GM18909 (cell line): ENCODE data around the gene PCED1B.
"Not testable (repeated sequence)": the region's sequence is repeated elsewhere in the genome, so short reads cannot be mapped to it uniquely, and the experiment has no call there.

Experiments
- ATAC-seq: cut with Tn5 transposase; IDR thresholded peaks from one replicate; pipeline ENCODE4 v1.9.1; 2021; ENCODE audit warnings: mild to moderate bottlenecking; ENCODE audit not compliant: unreplicated experiment, poor library complexity

PCED1B gene

DNA sequence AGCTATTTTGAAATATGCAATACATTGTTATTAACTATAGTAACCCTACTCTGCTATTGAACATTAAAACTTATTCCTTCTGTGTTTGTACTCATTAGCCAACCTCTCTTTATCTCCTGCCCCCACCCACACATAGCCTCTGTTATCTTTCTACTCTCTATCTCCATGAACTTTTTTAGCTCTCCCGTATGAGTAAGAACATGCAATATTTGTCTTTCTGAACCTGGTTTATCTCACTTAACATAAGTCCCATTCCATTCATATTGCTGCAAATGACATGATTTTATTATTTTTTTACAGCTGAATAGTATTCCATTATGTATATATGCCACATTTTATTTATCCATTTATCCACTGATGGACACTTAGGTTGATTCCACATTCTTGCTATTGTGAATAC, 79.4 kb downstream of the PCED1B start:
- no peak for ATAC-seq

DNA sequence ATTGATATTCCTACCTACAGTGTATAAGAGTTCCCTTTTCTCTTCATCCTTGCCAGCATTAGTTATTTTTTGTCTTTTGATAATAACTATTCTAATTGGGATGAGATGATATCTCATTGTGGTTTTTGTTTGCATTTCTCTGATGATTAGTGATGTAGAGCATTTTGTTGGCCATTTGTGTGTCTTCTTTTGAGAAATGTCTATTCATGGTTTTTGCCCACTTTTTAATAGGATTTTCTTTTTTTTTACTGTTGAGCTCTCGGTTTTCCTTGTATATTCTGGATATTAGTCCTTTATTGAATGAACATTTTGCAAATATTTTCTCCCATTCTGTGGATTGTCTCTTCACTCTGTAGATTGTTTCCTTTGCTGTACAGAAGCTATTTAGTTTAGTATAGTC, 79.9 kb downstream of the PCED1B start:
- ATAC-seq, result no peak

DNA sequence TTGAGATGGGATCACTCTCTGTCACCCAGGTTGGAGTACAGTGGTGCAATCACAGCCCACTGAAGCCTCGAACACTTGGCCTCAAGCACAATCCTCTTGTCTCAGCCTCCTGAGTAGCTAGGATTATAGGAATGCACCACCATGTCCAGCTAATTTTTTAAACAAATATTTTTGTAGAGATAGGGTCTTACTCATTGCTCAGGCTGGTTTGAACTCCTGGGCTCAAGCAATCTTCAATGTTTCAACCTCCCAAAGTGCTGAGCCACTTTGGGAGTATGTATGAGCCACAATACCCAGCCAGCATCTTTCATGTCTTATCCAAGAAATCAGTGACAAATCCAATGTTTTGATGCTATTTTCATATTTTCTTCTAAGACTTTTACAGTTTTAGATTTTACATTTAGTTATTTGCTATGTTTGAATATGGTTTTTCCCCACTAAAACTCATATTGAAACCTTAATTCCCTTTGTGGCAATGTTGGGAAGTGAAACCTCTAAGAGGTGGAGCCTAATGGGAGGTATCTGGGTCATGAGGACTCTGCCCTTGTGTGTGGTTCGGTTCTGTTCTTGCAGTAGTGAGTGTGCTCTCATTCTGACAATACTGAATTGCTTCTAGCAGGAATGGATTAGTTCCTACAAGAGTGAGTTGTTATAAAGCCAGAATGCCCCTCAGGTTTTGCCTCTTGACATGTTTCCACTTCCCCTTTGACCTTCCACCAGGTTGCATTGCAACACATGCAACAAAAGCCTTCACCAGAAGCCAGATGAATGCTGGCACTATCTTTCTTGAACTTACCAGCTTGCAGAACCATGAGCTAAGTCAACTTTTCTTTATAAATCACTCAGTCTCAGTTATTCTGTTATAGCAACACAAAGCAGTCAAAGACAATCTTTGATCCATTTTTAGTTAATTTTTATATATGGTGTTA, 81.2 kb downstream of the PCED1B start:
- ATAC-seq, result no peak

DNA sequence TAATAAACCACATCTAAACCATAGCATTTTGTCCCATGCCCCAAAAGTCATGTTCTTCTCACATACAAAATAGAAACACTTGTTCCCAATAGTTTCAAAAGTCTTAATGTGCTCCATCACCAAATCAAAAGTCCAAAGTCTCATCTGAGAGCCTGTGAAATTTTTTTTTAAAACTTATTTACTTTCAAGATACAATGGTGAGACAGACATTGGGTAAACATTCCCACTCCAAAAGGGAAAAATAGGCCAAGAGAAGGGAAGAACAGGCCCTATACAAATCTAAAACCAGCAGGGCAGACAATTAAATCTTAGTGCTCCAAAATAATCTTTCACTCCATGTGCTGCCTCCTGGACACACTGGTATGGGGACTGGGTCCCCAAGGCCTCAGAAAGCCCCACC, 84.7 kb downstream of the PCED1B start:
- no peak for ATAC-seq

DNA sequence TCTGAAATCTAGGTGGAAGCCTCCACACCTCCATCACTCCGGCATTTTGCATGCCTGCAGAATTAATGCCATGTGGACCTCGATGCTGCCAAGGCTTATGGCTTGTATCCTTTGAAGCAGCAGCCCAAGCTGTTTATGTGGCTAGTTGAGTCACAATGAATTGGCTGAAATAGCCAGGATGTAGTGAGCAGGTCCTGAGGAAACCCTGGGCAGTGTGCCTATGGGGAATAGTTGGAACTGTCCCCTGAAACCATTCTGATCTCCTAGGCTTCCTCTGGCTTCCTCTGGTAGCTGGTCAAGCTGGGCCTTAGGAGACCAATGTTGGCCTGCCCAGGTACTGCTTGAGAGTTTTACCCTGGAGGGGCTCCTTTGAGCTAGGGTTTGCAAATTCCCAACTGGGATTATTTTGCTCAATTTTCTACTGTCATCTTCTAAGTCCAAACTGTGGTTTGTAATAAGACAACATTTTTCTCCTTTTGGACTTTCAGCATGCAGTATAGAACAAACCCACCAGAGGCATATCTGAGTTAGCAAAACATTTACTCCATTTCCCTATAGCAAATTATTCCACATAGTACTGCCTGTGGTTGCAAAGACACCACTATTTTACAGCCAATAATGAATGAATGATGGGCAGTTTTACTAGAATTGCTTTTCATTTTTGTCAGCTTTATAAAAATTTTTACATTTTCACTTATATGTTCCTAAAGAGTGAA, 85.5 kb downstream of the PCED1B start:
- ATAC-seq, result no peak

DNA sequence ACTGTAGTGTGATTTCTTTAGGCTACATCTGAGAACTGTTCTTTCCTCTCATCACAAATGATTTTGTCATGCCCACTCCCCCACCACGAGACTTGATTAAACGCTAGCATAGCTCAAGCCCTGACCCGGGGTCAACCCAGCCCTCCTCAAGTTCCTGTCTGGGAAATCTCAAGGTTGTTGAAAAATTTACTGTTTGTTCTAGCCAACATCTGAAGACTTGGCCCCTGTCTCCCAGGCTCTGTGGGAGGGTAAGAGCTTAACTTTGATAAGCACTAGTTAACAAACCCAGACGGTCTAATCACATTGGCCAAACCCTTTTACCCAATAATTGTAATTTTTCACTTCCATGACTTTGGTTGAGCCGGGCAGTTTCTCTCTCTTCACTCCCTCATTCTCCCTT, 86.5 kb downstream of the PCED1B start:
- no peak for ATAC-seq

DNA sequence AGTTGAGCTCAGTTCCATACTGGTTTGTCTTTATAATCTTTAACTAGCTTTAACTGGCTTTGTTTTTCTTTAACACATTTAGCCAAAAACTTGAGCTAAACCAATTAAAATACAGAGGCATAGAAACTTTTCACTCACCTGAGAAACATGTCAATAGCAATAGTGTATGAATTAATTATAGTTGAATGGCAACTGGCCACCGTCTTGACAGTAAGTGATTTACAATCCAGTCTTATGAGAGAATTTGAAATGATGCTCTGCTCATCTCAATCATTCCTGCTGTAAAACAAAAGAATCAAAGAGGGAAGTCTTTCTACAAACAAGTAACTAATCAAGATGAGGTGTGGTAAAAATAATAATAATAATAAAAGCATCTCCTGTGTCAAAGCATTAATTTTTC, 86.9 kb downstream of the PCED1B start:
- no peak for ATAC-seq

DNA sequence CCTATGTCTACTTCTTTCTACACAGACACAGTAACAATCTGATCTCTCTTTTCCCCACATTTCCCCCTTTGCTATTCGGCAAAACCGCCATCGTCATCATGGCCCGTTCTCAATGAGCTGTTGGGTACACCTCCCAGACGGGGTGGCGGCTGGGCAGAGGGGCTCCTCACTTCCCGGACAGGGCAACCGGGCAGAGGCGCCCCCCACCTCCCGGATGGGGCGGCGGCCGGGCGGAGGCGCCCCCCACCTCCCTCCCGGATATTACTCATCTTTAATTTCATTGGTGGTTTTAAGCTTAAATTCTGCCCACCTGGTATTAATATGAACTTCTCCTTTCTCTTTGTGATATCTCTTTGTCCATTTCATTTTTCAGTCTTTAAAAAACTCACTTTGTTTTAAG, 90.9 kb downstream of the PCED1B start:
- not testable (repeated sequence) for ATAC-seq

DNA sequence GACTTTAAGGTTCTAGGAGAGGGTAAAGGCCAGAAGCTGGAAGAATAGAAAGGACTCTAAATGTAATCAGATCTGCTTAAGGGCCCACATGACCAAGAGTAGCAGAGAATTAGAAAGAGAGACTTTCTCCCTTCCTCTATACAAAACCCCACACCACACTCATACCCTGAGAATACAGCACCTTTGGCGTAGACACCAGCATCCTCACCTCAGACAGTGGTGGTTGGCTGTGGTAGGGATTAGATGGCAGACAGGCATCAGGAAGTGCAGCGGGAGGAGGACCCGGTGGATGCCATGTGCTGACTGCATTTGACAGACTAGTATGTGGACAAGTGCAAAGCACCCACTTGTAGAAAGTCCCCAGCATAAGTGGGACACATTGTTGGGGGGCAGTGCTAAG, 98.6 kb downstream of the PCED1B start:
- ATAC-seq, result no peak

DNA sequence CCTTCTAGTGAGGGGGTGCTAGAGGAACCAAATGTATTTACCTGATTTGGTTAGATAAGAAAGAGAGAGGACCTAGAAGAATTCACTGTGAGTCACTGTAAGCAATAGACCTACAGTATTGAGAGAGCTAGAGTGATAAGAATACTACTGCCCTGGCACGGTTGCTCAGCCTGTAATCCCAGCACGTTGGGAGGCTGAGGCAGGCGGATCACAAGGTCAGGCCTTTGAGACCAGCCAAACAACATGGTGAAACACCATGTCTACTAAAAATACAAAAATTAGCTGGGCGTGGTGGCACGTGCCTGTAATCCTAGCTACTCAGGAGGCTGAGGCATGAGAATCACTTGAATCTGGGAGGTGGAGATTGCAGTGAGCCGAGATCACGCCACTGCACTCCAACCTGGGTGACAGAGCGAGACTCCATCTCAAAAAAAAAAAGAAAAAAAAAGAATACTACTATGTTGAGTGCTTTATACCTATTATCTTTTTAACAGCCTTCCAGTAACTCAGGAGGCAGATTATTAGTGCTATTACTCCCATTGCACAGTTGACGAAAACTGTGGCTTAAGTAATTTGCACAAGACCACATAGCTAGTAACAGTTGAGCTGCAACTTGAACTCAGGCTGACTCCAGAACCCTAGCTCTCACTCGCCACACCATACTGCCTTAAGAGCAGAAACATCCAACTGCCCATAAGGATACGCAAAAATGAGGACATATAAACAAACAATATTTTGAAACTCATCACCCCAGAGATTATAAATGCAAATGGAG, 102.9 kb downstream of the PCED1B start:
- not testable (repeated sequence) for ATAC-seq

DNA sequence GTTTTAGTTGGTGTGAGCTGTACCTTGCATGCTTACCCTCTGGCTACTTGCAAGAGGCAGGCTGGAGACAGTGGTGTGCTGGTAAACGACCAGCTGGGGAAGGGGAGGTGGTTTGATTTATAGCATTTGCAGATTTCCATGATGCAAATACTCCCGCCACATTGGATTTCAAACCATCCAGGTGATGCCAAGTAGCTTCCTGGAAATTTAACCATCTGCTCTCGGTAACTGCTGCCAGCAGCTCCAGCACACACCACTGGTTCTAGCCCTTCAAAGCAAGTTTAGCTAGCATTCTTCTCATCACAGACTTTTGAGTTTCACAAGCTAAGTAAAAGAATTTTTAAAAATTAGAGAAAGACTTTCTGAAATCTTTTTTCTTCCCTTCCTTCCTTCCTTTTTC, 104.8 kb downstream of the PCED1B start:
- no peak for ATAC-seq

DNA sequence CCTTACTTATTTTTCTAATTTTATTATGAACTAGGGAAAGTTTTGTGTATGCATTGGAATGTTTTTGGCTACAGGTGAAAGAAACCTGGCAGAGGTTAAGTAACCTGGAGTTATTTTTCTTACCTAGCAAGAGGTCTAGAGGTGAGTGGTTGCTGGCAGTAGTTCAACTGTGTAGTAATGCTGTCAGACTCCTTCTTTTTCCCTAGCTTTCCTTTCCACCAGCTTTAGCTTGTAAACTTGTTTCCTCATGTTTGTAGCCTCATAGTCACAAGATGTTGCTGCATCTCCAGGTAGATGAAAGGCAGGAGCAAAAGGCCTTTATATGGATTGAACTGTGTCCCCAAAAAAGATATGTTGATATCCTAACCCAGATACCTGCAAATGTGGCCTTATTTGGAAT, 105.4 kb downstream of the PCED1B start:
- no peak for ATAC-seq

DNA sequence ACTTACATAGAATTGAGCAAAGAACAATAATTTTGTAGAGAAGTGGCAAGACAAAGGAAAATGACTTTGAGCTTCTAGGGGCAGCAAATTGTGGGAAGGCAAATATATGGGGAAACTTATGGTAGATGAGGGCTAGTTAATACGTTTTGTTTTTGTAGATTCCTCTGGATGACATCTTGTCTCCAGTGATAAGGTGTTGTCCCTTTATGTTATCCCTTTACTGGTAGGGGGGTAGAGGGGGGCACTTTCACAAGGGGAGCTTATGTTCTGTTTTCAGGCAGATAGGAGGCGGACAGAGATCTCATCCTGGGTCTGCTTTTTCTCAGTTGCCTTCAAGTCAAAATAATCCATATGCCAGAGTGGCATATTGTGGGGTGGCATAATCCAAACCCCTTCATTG, 106.8 kb downstream of the PCED1B start:
- ATAC-seq, result no peak

DNA sequence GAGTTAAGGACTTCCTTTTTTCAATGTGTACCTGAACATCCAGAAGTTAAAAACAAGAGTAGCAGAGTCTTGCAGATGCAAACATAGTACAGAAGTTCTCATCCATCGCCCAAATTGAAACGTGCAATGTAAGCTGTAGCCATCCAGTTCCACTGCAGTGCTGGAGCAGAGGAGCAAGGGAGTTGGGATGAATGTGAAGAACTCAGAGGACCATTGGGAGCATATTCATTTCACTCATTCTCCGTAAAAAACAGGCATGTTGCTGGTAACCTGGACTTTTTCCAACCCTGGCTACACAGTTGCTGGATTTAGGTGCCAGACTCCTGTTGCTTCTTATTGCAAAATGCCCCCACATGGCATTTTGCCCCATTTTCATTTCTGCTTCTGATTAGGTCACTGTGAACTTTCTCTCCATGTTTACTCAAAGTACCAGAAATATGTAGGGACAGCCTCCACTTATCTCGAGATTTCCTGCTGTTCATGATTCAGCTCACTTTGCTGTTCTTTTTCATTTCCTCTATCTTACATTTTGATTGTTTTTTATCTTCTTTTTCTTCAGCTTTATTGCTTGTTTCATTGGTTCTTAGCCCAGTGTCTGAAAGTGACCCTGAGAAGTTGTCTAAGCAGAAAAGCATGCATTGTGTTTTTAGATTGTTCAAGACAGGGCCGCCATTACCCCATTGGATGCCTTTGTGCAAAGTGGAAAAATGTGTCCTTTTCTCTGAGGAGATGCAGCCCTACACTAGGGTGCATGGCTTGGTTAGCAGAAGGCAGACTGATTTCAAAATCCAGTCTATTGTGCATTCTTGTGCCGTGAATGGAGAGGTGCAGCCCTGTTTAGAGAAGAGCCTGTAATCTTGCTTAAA, 109.4 kb downstream of the PCED1B start:
- no peak for ATAC-seq

DNA sequence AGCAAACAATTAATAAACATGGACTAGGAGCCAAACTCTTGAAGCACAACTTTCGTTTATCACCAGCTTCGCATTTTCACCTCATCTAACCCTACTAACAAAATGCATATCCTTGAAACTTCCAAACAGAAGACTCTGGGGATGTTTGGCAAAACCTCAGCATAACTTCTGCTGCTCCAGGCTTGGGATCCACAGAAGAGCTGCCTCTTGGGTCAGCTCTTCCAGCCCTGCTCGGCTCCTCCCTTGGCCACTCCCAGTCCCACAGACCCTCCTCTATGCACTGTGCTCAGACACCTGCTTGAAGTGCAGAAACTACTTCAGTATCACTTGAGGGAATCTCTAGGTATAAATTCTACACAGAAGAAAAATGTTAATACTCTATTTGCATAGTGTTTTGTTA, 110.3 kb downstream of the PCED1B start:
- ATAC-seq, result no peak

DNA sequence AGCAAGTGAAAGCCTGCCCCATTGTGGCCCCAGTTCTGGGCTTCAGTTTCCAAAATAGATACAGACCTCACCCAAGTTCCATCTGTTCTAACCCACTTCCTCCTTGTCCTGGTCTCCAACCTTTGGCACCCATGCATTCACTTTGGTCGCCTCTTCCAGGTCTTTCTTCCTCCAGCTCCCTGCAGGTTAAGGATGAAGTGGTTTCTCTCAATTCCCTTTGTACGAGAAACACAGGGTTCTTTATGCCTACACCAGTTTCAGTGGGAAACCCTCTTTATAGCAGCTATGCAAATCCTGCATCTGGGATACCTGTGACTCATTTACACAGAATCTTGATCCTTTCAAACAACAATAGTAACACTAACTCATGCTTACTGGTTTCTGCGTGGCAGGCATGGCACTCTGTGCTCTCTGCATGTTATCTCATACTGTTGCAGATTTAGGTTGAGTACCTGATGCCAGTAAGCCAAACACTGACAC, 110.9 kb downstream of the PCED1B start:
- ATAC-seq, result peak; percentile 33

DNA sequence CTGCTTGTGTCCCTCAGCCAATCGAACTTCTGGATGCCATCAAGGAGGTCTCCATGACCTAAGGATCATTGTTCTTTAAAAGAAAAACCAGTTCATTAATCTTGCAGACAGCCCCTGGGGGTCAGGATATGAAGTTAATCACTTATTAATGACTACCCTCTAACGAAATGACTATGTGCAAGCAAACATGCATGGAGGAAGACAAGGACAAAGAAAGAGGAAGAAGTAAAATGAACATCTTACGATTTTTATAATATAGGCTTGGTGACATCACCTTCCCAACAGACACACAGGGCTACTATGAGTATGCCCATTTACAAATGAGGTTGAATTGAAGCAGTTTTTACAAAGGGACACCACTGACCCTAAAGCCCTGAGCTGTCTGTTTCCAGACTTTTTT, 111.5 kb downstream of the PCED1B start:
- ATAC-seq, result no peak

DNA sequence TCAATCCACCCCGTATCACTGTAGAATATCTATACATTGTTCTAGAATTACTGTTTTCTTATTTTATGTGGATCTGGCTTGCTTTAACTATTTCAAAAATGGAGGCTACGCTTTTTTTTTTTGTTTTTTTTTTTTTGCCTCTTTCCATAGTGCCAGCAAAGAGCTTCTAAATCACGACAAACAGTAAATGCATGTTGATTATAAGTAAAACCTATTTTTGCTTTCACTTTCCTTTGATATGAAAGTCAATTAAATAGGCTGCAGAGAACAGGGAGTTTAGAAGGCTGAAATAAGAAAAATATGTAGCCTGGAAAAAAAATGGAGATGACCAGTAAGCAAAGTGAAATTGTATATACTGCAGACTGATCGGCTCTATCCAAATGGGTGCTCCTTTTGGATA, 112.6 kb downstream of the PCED1B start:
- ATAC-seq, result no peak

DNA sequence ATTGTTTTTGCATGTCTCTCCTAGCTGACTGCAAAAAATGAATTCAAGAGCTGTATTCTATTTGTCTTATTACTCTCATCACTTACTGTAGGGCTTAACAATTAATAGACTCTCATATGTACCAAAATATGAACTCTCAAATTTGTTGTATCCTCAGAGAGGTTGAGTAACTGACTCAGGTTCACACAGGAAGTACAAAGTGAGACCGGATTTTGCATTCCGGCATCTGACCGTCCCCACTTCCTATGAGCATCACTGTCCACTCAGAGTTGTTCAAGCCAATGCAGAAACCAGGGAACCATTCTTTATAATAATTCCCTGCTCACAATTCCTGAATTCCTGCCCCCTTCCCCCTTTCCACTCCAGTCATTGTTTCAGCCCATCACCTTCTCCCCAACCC, 113.6 kb downstream of the PCED1B start:
- no peak for ATAC-seq

DNA sequence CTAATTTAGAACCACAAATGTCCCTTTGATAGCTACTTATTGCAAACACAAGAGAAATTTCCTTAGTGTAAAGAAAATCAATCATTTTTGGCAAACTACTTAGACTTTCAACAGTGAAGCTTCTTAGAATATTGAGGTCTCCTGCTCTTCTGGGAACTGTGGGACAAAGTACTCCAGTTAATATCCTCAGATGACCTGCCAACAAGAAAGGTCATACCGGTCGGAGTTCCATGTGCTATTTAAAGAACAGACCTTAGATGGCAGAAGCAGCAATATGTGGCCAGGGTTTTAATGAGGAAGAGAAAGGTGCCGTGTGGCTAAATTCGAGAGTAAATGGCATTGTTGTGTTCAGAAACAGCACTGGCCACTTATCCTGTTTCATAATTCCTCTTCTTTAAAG, 115.1 kb downstream of the PCED1B start:
- no peak for ATAC-seq
